Measurements from ENCODE around the gene MISP. TPM values are rescaled to one million over a fixed set of nuclear protein-coding genes. Genes with fewer than 3 reads are reported as not detected.
A peak's percentile ranks its signal among the peaks of the same experiment; 100 is the strongest.

MISP gene
- total and polyA plus RNA-seq, 9 of the 15 experiments (the other 6 are each of a cell fraction or from before 2014, with no cell fraction given) = 0.04 to 0.29 (median 0.05) TPM; not detected in 5

GRCh38 chr19:751501-752341 lies 809 bp downstream of the MISP start (continued):
- TF ChIP-seq ZNF717 (CRISPR knock-in tag; IDR thresholded peaks at IDR 0.05) (no peak), RBM34 (IDR thresholded peaks at IDR 0.05; ENCODE audit: borderline replicate concordance, insufficient read depth, low read length) (no peak), DLX4 (CRISPR knock-in tag; IDR thresholded peaks at IDR 0.05) (no peak), GTF3C2 (IDR thresholded peaks at IDR 0.05; ENCODE audit: borderline replicate concordance, extremely low read depth, insufficient read length) (peak; percentile 25), ZNF436 (CRISPR knock-in tag; IDR thresholded peaks at IDR 0.05) (peak; percentile 67; the same call in 1 of the 2 replicates), HDAC1 (IDR thresholded peaks at IDR 0.05) (no peak), SAP30 (IDR thresholded peaks at IDR 0.05; ENCODE audit: borderline replicate concordance, insufficient read depth, low read depth, low read length, poor library complexity, severe bottlenecking) (no peak), SMAD4 (CRISPR knock-in tag; conservative IDR thresholded peaks at IDR 0.05) (no peak), HDAC2 (IDR thresholded peaks at IDR 0.05) (0 out of 2 replicates have a peak, but pooled peaks have one; percentile 37), ZNF707 (CRISPR knock-in tag; conservative IDR thresholded peaks at IDR 0.05) (no peak), BRF1 (IDR thresholded peaks at IDR 0.05; ENCODE audit: borderline replicate concordance, extremely low read depth, insufficient read length) (no peak), MEF2A (IDR thresholded peaks at IDR 0.05; ENCODE audit: control insufficient read depth, low read depth, low read length) (no peak), HDAC8 (tag; IDR thresholded peaks at IDR 0.05) (no peak), ARID2 (IDR thresholded peaks at IDR 0.05) (no peak), BHLHE40 (IDR thresholded peaks at IDR 0.05; ENCODE audit: low read length) (no peak), RCOR1 (IDR thresholded peaks at IDR 0.05; ENCODE audit: borderline replicate concordance in 1 of 2, low read depth in 2 of 2, low read length in 2 of 2) (0 out of 4 replicates have a peak, but pooled peaks of 1 of the 2 experiments have one; percentile 13), ZFP36 (IDR thresholded peaks at IDR 0.05; ENCODE audit: low read depth, low read length, partially characterized antibody) (peak; percentile 97), THAP12 (CRISPR knock-in tag; IDR thresholded peaks at IDR 0.05) (no peak), FOXJ3 (CRISPR knock-in tag; IDR thresholded peaks at IDR 0.05) (no peak), ZNF696 (CRISPR knock-in tag; conservative IDR thresholded peaks at IDR 0.05) (no peak)
